Measurements from ENCODE around the gene HCN2. TPM values are rescaled to one million over a fixed set of nuclear protein-coding genes. Genes with fewer than 3 reads are reported as not detected.

HCN2 gene
- total and polyA plus RNA-seq, 9 of the 15 experiments (the other 6 are each of a cell fraction or from before 2014, with no cell fraction given) = 0.29 to 4.2 (median 0.82) TPM; not detected in 2

GRCh38 chr19:588093-588740 is 1.5 kb upstream of the HCN2 start (continued):
- TF ChIP-seq SP2 (IDR thresholded peaks at IDR 0.05; ENCODE audit: extremely low read depth, low read depth, low read length, poor library complexity, severe bottlenecking) (no peak), THRAP3 (IDR thresholded peaks at IDR 0.05; ENCODE audit: borderline replicate concordance) (no peak), RERE (CRISPR knock-in tag; IDR thresholded peaks at IDR 0.05; ENCODE audit: borderline replicate concordance) (no peak)
- TF ChIP-seq, protein P1, sequence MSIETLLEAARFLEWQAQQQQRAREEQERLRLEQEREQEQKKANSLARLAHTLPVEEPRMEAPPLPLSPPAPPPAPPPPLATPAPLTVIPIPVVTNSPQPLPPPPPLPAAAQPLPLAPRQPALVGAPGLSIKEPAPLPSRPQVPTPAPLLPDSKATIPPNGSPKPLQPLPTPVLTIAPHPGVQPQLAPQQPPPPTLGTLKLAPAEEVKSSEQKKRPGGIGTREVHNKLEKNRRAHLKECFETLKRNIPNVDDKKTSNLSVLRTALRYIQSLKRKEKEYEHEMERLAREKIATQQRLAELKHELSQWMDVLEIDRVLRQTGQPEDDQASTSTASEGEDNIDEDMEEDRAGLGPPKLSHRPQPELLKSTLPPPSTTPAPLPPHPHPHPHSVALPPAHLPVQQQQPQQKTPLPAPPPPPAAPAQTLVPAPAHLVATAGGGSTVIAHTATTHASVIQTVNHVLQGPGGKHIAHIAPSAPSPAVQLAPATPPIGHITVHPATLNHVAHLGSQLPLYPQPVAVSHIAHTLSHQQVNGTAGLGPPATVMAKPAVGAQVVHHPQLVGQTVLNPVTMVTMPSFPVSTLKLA (conservative IDR thresholded peaks at IDR 0.05) = no peak
- TF ChIP-seq, protein P2, sequence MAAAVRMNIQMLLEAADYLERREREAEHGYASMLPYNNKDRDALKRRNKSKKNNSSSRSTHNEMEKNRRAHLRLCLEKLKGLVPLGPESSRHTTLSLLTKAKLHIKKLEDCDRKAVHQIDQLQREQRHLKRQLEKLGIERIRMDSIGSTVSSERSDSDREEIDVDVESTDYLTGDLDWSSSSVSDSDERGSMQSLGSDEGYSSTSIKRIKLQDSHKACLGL (CRISPR knock-in tag; IDR thresholded peaks at IDR 0.05; ENCODE audit: borderline replicate concordance, poor library complexity, severe bottlenecking) = no peak
